NOMO-1 treated with DMSO at 0.1 percent for 48 hours (cell line): ENCODE data around the gene RAB5B.
"Not testable (repeated sequence)": the region's sequence is repeated elsewhere in the genome, so short reads cannot be mapped to it uniquely, and the experiment has no call there.

Source experiments
- DNase-seq: peaks from one replicate; lab custom pipeline; 2025; ENCODE audit not compliant: unreplicated experiment; lab: John Stamatoyannopoulos, UW

RAB5B gene

DNA sequence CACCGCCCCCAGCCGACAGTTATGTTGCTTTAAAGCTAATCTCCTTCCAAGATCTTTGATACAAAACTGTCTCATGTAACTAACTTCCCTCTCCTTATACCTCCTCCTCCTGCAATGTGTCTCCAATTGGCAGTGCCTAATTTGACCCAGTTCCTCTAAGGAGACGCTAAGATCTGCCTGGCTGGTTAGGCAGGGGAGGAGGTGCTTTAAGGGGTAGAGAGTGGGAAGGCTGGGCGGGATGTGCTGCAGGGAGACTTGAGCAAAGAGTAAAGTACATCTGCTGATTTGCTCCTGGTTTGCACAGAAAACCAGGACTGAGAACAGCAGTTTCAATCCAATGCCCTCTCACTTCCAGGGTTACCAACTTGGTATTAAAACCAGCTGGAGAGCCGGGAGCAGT lies 39.6 kb downstream of the RAB5B start:
- DNase-seq, result no peak

- no peak for DNase-seq
Measured at GRCh38 chr12:56014205-56014604, 40.3 kb downstream of the RAB5B start.

DNA sequence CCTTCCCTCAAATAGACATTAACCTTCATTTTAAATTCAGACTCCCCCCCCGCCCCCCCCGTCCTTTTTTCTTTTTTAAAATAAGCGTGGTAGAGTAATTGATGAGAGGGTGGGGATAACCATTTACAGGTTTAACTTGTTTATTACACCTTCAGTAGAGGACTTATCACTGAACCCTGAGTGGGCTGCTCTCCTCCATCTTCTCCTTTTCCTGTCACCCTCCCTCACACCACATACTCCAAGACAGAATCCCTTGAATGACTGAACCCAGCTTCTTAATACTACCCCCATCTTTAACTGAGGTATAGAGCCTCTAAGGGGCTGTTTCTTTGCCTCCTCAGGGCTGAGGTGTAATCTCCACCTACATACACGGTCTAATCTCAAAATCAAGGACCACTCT lies 43.3 kb downstream of the RAB5B start:
- no peak for DNase-seq

- no peak for DNase-seq
Measured at GRCh38 chr12:56018356-56018755, 44.5 kb downstream of the RAB5B start.

DNA sequence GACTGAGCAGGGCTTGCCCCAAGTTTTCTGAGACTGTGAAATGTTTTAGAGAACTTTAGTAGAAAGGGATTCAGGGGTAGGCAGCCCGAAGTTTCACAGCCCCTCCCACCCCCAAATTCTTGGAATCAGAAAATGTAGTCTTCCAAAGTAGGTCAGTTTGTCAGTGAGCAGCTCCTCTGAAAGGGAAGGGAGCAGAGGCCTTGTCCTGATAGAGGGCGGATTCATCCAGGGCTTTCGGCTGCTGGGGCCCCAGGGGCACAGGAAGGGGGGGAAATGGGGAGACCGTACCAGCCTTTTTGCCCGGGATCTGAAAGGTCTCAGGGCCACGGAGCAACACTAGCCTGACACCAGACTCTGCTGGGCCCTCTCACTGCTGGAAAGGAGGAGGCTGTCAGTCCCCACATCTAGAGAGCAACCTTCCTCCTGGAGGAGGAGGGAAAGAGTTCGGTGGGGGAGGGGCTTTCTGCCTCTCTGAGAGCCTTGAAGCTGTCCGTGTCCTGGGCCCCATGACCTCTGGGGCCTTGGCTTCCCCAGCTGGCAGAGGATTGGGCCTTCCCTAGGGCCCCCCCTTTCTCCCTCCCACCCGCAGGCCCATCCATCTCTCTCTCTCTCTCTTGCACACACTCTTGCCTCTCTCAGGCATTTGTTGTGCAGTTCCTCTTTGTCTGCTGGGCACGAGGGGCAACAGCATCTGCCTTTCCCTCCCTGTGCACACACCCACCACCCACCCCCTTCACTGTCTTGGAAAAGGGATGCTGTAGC lies 46.7 kb downstream of the RAB5B start, which contains the start of gene IKZF4:
Gene IKZF4, plus strand, starts transcription at position 621 of the 762 bp plus-strand sequence. CDS start 451 bp downstream, outside the sequence.
- peak; percentile 25 for DNase-seq

GRCh38 chr12:56021889-56022497 lies 48.1 kb downstream of the RAB5B start:
- DNase-seq, result no peak

- no peak for DNase-seq
Measured at GRCh38 chr12:56028511-56029165, 54.8 kb downstream of the RAB5B start.

DNA sequence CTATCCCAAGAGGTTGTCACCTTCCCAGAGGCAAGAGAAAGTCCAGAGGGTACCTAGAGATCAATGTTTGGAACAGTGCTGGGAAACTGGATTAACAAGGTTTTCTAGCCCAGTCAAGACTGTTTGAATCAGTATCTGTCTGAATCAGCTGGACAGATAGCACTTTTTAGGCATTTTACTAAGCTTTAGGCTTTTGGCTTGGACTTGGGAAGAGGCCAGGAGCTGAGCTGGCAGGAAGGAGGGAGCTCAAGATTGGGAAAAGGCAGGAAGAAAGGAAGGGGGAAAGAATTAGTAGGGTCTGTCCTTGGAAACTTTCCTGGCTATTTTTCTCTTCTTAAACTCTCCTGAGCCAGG lies 55.3 kb downstream of the RAB5B start:
- no peak for DNase-seq

DNA sequence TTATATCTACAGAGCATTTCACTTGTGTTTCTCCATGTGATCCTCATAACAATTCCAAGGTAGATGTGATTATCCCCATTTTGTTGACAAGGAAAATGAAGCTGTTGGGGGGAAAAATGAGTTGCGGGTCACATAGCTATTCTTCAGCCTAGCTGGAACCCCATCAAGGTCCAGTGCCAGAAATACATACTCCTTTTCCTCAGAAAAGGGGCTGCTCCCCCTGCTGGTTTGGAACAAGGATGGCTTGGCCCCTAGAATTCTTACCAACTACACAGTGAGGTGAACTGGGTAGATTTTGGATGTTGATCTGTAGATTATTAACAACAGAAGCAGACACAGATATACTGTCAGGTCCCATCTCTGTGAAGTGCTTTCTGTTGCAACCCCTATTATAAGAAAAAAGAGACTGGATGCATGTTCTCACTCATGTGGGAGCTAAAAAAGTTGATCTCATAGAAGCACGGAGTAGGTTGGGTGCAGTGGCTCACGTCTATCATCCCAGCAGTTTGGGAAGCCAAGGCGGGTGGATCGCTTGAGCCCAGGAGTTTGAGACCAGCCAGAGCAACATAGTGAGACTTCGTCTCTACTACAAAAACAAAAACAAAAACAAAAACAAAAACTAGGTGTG lies 55.9 kb downstream of the RAB5B start:
- DNase-seq, result peak; percentile 22

DNA sequence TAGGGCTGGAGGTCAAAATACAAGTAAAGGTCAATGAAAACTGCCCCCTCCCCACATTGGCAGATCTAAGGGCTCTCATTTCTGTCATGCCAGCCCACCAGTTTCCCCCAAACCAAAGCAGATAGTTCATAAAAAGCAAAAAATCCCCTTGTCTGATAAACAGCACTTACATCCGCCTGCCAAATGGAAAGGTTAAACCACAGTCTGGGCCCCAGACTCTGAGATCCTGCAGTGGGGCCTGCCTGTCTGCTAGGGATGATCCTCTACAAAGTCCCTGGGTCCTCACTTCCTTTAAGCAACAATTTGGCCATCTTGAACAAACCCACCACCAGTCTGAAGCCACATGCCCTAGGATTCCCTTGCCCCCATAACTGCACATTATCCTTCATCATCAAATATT lies 58.1 kb downstream of the RAB5B start:
- DNase-seq, result no peak

- DNase-seq, result no peak
Measured at GRCh38 chr12:56034586-56035332, 60.9 kb downstream of the RAB5B start.

GRCh38 chr12:56037161-56037560 lies 63.3 kb downstream of the RAB5B start:
- DNase-seq, result no peak

DNA sequence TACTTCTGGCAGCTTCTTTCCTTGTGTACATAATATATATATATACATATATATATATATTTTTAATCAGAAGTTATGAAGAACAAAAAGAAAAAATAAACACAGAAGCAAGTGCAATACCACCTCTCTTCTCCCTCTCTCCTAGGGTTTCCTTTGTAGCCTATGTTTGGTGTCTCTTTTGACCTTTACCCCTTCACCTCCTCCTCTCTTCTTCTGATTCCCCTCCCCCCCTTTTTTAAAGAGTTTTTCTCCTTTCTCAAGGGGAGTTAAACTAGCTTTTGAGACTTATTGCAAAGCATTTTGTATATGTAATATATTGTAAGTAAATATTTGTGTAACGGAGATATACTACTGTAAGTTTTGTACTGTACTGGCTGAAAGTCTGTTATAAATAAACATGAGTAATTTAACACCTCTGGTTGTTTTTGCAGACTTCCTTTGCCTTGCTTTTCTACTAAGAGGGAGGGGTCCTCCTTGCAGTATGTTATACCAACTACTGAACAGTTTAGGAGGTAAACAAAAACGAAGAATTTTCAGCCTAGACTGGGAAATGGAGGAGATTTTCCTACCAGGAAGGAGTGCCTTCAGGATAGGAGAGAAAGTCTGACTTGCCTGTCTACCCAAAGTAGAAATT lies 64.3 kb downstream of the RAB5B start:
- no peak for DNase-seq

- DNase-seq, result no peak
Measured at GRCh38 chr12:56040151-56040550, 66.3 kb downstream of the RAB5B start.

DNA sequence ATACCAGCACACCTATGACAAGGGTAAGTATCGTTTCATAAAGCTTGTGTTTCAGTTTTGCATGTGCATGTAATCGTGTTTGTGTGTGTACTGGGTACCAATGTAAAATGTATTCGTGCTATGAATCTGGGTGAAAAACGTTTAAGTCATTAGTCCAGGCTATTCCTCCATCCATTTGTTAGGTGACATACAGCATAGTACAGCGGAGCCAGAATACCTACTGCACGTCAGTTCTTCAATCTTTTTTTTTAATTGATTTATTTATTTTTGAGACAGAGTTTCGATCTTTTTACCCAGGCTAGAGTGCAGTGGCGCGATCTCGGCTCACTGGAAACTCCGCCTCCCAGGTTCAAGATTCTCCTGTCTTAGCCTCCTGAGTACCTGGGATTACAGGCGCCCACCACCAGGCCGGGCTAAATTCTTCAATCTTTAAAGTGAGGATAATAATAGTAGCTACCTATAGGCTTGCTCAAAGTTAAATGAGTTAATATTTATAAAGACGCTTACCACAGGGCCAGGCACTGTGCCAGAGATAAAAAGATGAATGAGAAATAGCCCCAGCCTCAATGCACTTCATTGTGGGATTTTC lies 67.2 kb downstream of the RAB5B start:
- DNase-seq, result no peak

- DNase-seq, result peak; percentile 99
Measured at GRCh38 chr12:56041552-56042429, 67.9 kb downstream of the RAB5B start, which contains the start of gene RPS26. RPS26 (plus strand) TSS chr12:56041918; CDS start chr12:56042167, 249 bp downstream.

GRCh38 chr12:56042430-56042813 lies 68.5 kb downstream of the RAB5B start:
- not testable (repeated sequence) for DNase-seq

- no peak for DNase-seq
Measured at GRCh38 chr12:56042843-56043242, 69.0 kb downstream of the RAB5B start.
